Right ventricle myocardium superior (tissue), 1 donor: ENCODE measurements around the gene DDOST. TPM values are rescaled to one million over a fixed set of nuclear protein-coding genes. Genes with fewer than 3 reads are reported as not detected.
"Not testable (repeated sequence)": the region's sequence is repeated elsewhere in the genome, so short reads cannot be mapped to it uniquely, and the experiment has no call there.

Source experiments
- ATAC-seq: fragments of 200-7000 bp; cut with Tn5 transposase; one replicate; pipeline ENCODE4 v1.9.1; 2020; ENCODE audit warnings: mild to moderate bottlenecking; ENCODE audit not compliant: poor library complexity
- DNase-seq: peaks from one replicate; pipeline ENCODE4 v3.0.0-alpha.2; 2020
- intact Hi-C: fragments of 100-400 bp; cut with DNase I; formaldehyde crosslinking; loops from one replicate; pipeline ENCODE4 v1.11.2; 2022
- total RNA-seq: library from RNA; stranded (reverse); fragmentation: NEBNext Ultra II Directional; extraction: Animal tissue kit (Norgen Biotek cat#: 25700); gene quantifications from one replicate; pipeline ENCODE4 v1.2.1, GENCODE V29; 2021
- donor health status: DM: no; HTN: yes; CAD: no; lungs with severe emphysema.

DDOST gene
- total RNA-seq, 1 donor from 2014 or later, result 130 TPM

DNA sequence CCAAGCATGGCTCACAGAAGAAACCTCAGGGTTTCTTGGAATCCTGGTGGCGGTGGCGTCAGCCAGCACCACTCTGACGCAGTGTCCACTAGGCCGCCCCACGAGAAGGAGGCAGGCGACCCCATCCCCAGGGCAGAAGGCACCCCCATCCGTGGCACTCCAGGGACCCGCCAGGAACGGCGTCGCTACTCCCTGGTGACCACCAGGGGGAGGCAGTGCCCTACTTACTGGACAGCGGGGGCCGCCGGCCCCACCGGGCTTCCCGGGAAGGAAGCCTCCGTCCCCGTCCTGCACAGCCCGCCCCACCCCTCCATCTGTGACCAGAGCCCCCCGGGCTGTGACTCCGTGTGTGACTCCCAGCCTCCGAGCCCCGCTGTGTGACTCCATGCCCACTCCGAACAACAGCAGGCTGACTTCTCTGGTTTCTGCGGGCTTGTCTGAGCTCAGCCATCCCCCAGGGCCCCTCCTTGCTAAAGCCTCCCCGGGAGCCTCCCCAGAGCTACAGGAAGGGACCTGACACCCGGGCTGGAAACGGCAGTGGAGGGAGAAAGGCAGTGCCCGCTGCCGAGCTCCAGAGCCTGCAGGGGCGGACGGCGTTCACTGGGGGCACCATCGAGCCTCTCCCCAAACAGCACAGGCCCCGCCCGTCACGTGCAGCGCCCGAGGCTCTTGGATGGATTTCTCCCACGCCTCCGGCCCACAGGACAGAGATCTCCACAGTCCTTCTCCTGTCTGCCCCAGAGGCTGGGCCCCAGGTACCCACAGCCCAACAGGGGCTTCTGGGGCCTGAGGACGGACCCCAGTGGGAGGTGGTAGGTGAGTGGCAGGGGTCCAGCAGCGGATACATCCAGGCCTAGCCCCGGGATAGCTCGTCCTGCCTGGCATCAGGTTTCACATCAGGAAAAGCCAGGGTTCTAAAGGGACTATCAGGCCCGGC is 35.5 kb upstream of the DDOST start:
- intact Hi-C loops, result loop anchor here (2.0 kb wide), 1 partner anchor 498 kb away; no protein-coding TSS in a partner anchor
- ATAC-seq, result peak; percentile 95

DNA sequence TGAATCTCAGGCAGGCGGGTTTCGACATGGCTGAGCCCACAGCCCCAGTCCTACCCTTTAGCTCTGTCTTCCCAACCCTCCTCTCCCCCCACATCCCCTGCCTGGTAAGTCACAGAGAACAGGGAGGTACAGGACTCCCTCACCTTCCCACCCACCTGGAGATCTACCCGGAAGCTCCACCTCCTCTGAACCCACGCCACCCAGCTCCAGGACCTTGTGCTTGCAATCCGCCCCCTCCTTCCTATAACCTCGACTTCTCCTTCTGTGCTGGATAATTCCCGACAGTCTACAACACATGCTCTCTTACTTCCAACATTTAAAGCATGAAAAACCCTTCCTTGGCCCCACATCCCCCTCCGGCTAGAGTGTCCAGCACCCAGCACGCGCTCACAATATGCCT is 34.3 kb upstream of the DDOST start:
- DNase-seq, result no peak
- intact Hi-C loops, result no loop called here
- no peak for ATAC-seq

More for the DNA sequence above, 35.5 kb upstream of the DDOST start:
- peak; percentile 91 for DNase-seq

DNA sequence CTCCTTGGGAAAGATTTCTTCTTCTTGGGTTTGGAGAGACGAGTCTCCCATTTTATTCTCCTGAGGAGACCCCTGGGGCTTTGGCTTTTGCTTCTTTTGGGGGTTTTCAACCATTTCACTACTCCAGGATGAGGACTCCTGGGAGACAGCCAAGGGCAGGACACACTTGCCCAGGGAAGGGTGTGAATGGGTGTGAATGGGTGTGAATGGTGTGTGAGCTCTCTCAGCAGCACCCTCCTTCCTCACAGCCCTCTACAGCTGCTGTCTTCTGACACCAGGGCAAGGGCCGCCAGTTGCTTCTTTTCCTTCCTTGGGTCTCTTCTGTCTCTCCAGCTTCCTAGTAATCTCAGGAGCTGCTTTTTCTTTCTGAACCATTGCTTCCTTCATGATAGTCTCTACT is 32.5 kb upstream of the DDOST start:
- ATAC-seq (no peak), DNase-seq (no peak)
- intact Hi-C loops, result no loop called here

- intact Hi-C loops, result no loop called here
- no peak for ATAC-seq
- DNase-seq, result no peak
These were observed 30.7 kb upstream of the DDOST start for GRCh38 chr1:20691872-20692271.

DNA sequence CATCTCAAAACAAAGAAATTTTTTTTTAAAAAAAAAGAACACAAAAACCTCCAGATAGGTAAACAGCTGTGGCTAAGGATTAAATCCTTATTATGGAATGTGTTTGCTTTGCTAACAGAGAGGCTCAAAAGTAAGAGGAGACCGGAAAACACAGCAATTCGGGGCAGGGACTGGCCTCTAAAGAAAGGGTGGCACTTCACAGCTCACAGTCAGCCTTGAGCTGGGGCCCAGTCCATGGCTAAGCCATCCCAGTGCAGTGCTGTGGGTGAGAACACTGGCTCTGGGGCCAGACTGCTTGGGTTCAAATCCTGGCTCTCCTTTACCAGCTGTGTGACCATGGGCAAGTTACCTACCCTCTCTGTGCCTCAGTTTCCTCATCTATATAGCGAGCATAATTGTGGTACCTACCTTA is 28.5 kb upstream of the DDOST start:
- DNase-seq, result no peak
- ATAC-seq, result no peak
- intact Hi-C loops, result no loop called here

GRCh38 chr1:20686883-20687725 is 25.9 kb upstream of the DDOST start:
- intact Hi-C loops, result no loop called here
- ATAC-seq (no peak), DNase-seq (no peak)

DNA sequence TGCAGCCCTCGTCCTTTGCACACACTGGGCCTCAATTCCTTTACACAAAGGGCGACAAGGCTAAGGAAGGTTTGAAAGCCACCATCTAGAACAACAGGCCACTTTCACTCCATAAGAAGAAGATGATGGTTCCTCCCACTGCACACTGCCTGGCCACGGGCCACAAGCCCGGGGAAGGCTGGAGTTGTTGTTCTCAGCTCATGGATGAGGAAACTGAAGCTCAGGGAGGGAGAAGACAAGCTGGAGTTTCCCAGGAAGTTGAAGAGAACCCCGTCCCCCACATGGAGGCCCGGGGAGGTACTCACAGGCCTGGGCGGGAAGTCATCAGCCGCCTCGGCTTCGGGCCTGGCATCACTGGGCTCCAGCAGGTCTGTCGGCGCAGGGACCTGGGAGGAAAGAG is 24.6 kb upstream of the DDOST start:
- intact Hi-C loops, result no loop called here
- DNase-seq (no peak), ATAC-seq (no peak)

GRCh38 chr1:20685099-20685662 is 24.0 kb upstream of the DDOST start:
- peak; percentile 72 for DNase-seq
- intact Hi-C loops, result no loop called here
- peak; percentile 68 for ATAC-seq

GRCh38 chr1:20684651-20685050 is 23.5 kb upstream of the DDOST start:
- intact Hi-C loops, result no loop called here
- ATAC-seq (no peak), DNase-seq (no peak)

GRCh38 chr1:20684050-20684620 is 23.0 kb upstream of the DDOST start:
- no peak for ATAC-seq
- DNase-seq, result no peak
- intact Hi-C loops, result no loop called here

DNA sequence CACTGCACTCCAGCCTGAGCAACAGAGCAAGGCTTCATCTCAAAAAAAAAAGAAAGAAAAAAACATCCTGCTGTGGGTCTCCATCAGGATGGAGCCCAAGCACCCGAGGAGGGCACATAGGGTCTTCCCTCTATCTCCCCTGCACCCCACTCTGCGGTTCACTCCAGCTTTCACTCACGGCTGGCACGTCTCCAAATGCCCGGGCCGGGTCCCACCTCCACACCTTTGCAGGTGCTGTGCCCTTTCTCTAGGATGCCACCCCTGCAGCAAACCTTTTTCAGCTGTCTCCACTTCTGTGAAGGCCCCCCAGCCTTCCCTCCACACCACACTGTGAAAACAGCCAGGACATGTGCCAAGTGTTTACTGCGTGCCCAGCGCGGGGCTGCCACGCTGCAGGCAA is 22.4 kb upstream of the DDOST start:
- no peak for DNase-seq
- no peak for ATAC-seq
- intact Hi-C loops, result no loop called here

- intact Hi-C loops, result no loop called here
- DNase-seq, result peak; percentile 64
These were observed 21.5 kb upstream of the DDOST start for GRCh38 chr1:20682571-20683236.

DNA sequence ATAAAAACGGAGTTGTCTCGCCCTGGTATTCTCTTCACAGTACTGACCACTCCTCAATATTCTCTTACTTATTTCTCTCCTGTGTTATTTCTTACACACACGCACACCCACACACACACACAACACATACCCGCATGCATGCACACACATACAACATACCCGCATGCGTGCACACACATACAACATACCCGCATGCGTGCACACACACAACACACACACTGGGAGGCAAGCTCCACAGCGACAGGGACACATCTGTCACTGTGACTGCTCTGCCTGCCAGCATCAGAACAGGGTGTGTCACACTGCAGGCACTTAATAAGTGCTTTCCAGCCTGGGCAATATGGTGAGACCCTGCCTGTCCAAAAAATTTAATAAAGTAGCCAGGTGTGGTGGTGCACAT is 20.8 kb upstream of the DDOST start:
- DNase-seq (no peak), ATAC-seq (no peak)
- intact Hi-C loops, result no loop called here

More at GRCh38 chr1:20682571-20683236, 21.5 kb upstream of the DDOST start:
- peak; percentile 32 for ATAC-seq

DNA sequence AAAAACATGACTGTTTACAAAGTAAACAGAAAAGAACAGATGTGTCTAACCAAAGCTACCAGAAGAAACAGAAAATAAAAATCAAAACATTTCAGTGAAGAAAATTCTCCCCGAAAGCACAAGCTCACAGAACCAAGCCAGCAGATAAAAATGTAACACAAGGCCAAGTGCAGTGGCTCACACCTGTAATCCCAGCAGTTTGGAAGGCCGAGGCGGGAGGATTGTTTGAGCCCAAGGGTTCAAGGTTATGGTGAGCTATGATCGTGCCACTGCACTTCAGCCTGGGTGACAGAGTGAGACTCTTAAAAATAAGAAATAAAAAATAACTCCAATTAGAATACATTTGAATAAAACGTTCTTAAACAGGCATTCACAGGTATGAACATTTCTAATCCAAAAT is 19.1 kb upstream of the DDOST start:
- intact Hi-C loops, result no loop called here
- DNase-seq (no peak), ATAC-seq (no peak)

DNA sequence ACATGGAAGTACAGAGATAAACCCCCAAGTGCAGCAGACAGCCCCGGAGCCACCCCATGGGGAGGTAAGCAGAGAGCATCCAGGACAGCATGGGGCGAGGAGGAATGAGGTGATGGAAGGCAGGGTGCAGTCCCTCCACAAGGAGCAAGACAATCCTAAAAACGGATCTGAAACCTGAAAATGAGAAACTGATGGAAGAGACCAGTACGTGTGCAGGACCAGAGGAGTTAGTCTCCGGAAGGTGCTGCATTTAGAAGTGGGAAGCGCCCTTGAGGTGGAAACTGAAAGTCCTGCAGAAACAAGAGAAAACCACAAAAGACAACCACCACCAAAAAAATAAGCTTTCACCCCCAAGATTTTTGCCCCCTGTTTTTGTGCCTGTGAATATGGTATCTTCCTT is 17.4 kb upstream of the DDOST start:
- DNase-seq (no peak), ATAC-seq (no peak)
- intact Hi-C loops, result no loop called here

GRCh38 chr1:20673626-20674025 is 12.5 kb upstream of the DDOST start:
- intact Hi-C loops, DNase-seq, ATAC-seq: not testable (repeated sequence)

DNA sequence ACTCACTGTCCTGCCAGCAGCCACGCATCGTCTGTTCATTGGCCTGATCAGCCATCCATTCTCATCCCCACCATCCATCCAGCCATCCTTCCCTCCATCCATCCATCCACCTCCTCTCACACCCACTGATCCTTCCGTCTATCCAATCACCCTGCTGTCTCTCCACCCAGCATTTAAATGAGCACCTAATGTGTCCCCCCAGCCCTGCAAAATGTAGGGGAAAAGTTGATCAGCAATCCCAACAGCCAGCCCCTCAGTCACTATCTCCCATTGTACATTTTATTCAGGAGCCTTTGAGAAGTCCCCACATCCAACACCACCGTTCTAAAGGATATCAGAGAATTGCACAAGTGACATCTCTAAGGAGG is 11.1 kb upstream of the DDOST start:
- ATAC-seq (no peak), DNase-seq (no peak)
- intact Hi-C loops, result no loop called here

DNA sequence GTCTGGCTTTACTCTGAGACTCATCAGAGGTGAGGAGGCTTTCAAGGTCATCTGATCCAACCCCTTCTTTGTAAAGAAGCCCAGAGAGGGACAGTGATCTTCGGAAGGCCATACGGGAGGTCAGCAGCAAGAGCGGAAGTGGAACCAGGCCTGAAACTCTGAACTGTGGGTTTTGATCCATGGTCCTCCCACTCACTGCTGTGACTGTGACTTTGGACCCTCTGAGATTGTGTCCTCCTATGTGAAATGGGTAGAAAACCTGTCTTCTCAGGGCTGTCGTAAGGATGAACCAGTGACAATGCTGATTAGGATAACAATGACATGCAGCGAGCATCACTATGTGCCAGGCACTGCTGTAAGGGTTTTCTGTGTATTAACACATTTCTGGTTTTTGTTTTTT is 9.8 kb upstream of the DDOST start:
- DNase-seq, result no peak
- no peak for ATAC-seq
- intact Hi-C loops, result no loop called here

DNA sequence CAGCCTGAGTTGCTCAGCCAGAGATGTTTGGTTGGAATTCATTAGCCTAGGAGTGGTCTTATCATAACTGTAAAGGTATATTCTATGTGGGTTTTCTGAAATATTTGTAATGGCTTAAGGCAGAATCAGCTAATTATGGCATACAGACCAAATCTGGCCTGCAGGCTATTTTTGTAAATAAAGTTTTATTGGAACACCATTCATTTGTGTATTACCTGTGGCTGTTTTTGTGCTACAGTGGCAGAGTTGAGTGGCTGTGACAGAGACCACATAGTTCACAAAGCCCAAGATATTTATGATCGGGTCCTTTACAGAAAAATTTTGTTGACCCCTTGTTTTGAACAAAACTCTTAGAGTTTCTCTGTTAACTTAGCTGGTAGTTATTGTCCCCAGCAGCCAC is 7.4 kb upstream of the DDOST start:
- ATAC-seq, result no peak
- no peak for DNase-seq
- intact Hi-C loops, result no loop called here
